BJ (cell line): ENCODE data around the gene ZKSCAN3. TPM values are rescaled to one million over a fixed set of nuclear protein-coding genes. Genes with fewer than 3 reads are reported as not detected.

Experiments
- CTCF ChIA-PET: fragments of 350-600 bp; formaldehyde crosslinking; extraction: SDS; loops from one replicate; lab custom pipeline; 2021; ENCODE audit warnings: antibody characterized with exemption, inconsistent platforms; lab: Yijun Ruan, JAX
- POLR2A ChIA-PET: fragments of 300-600 bp; sonication (Branson Sonifier 250); formaldehyde crosslinking; extraction: SDS; loops from one replicate; lab custom pipeline; 2021; ENCODE audit warnings: antibody characterized with exemption; lab: Charles Lee
- DNase-seq: peaks from one replicate; pipeline ENCODE4 v3.0.0-alpha.2; 2011; ENCODE audit warnings: low read depth
- H3K27me3 ChIP-seq: 2 replicates; pipeline ENCODE4 v1.6.0; 2011; ENCODE audit warnings: low read length; ENCODE audit not compliant: control insufficient read depth, insufficient read depth
- H3K36me3 ChIP-seq: 2 replicates; pipeline ENCODE4 v1.5.1; 2011; ENCODE audit warnings: low read length; ENCODE audit not compliant: control insufficient read depth, insufficient read depth
- H3K4me3 ChIP-seq: 2 replicates; pipeline ENCODE4 v1.5.1; 2011; ENCODE audit warnings: low read depth, mild to moderate bottlenecking, control low read depth, low read length
- CTCF ChIP-seq: IDR thresholded peaks from 2 replicates; pipeline ENCODE4 v1.5.1; 2011; ENCODE audit warnings: low read depth, mild to moderate bottlenecking, control low read depth, inconsistent platforms, low read length, moderate library complexity; ENCODE audit not compliant: insufficient read depth
- polyA plus RNA-seq: library from polyadenylated mRNA; depleted of rRNA; stranded (reverse); fragments of >200 nt; gene quantifications from 2 replicates; pipeline ENCODE4 v1.2.3, GENCODE V29; 2011; rRNA removed
- small RNA-seq: library from RNA; depleted of rRNA; stranded (forward); fragments of <200 nt; gene quantifications from one replicate; pipeline ENCODE3, GENCODE V24; 2012; ENCODE audit warnings: low replicate concordance, low read depth; ENCODE audit not compliant: insufficient read length

Gene ZKSCAN3
- polyA plus RNA-seq, 1 experiment, result 2.1 TPM

GRCh38 chr6:28408076-28408802, 58.5 kb downstream of the ZKSCAN3 start:
- no peaks in the 10 kb centered on the region for H3K36me3 ChIP-seq
- CTCF ChIA-PET, result no interaction called here
- DNase-seq, result no peak
- H3K27me3 ChIP-seq, result peaks cover 2% of the 10 kb centered on the region; the same call in 1 of the 2 replicates
- POLR2A ChIA-PET, result no interaction called here
- no peak overlapping the region for H3K4me3 ChIP-seq
- TF ChIP-seq CTCF, result no peak

- DNase-seq, result no peak
- Histone ChIP-seq H3K36me3 (no peaks in the 10 kb centered on the region), H3K4me3 (no peak overlapping the region), H3K27me3 (peaks cover 2% of the 10 kb centered on the region; the same call in 1 of the 2 replicates)
- CTCF ChIA-PET, result no interaction called here
- TF ChIP-seq CTCF, result no peak
- POLR2A ChIA-PET, result no interaction called here
Measured at GRCh38 chr6:28410767-28411166, 61.0 kb downstream of the ZKSCAN3 start.

- TF ChIP-seq CTCF, result no peak
- Histone ChIP-seq H3K4me3 (no peak overlapping the region), H3K27me3 (peaks cover 2% of the 10 kb centered on the region; the same call in 1 of the 2 replicates), H3K36me3 (no peaks in the 10 kb centered on the region)
- ChIA-PET CTCF (no interaction called here), POLR2A (interaction anchor here (0.6 kb wide), 1 partner anchor 20 kb away, joined by 3 read pairs; no protein-coding TSS in a partner anchor)
- no peak for DNase-seq
Measured at GRCh38 chr6:28413681-28414080, 63.9 kb downstream of the ZKSCAN3 start.

Small RNA genes lying within 50 kb of the gene (small RNA-seq; reads per million reads assigned to genes)
- gene AL021997.1 (not detected), gene AL021997.2 (not detected), gene RNU2-45P (not detected)

Other genes starting within 250 kb of the ZKSCAN3 start
- 1.8 and 2.3 TPM in 2 replicates for gene ZSCAN16, start 225.3 kb upstream of the ZKSCAN3 start, polyA plus RNA-seq
- gene ZKSCAN8, start 208.1 kb upstream of the ZKSCAN3 start, polyA plus RNA-seq, result 5.5 and 8.3 TPM in 2 replicates
- gene ZSCAN9, start 124.7 kb upstream of the ZKSCAN3 start, polyA plus RNA-seq, result 9.9 and 11.7 TPM in 2 replicates
- gene ZKSCAN4, start 97.7 kb upstream of the ZKSCAN3 start, polyA plus RNA-seq, result 3.0 and 3.3 TPM in 2 replicates
- 0.72 TPM in 2 replicates for gene NKAPL, start 90.7 kb upstream of the ZKSCAN3 start, polyA plus RNA-seq
- gene ZSCAN26, start 82.8 kb upstream of the ZKSCAN3 start, polyA plus RNA-seq, result 14.6 and 19.5 TPM in 2 replicates
- 3.1 and 3.4 TPM in 2 replicates for gene PGBD1, start 68.4 kb upstream of the ZKSCAN3 start, polyA plus RNA-seq
- gene ZSCAN31, start 13.8 kb upstream of the ZKSCAN3 start, polyA plus RNA-seq, result 1.7 and 1.9 TPM in 2 replicates
- gene ZSCAN12, start 49.8 kb downstream of the ZKSCAN3 start, polyA plus RNA-seq, result 2.2 and 2.9 TPM in 2 replicates
- 1.8 and 2.3 TPM in 2 replicates for gene ZSCAN23, start 93.5 kb downstream of the ZKSCAN3 start, polyA plus RNA-seq
- gene GPX6, start 165.8 kb downstream of the ZKSCAN3 start, polyA plus RNA-seq, result not detected in 2 replicates
- not detected in 2 replicates for gene GPX5, start 175.9 kb downstream of the ZKSCAN3 start, polyA plus RNA-seq